Testis (tissue), 2 donors: ENCODE data around the gene PARP4.

Experiments
- POLR2A ChIP-seq: fragments of 450-650 bp; IDR thresholded peaks from one replicate; pipeline ENCODE4 v1.6.1; 2017; ENCODE audit warnings: antibody characterized with exemption, mild to moderate bottlenecking, moderate library complexity
- TF ChIP-seq, protein P1 (sequence below), 3 experiments: fragments of 450-650 bp in 2 of 3; fragments of 200-600 bp in 1 of 3; sonication (generic) in 1 of 3; IDR thresholded peaks; one replicate each; pipeline ENCODE4 v1.5.1; 2016 to 2019; ENCODE audit warnings: antibody characterized with exemption in 3 of 3, mild to moderate bottlenecking in 2 of 3, moderate library complexity in 1 of 3

GRCh38 chr13:24406524-24406923, 106.1 kb downstream of the PARP4 start:
- TF ChIP-seq, protein P1, sequence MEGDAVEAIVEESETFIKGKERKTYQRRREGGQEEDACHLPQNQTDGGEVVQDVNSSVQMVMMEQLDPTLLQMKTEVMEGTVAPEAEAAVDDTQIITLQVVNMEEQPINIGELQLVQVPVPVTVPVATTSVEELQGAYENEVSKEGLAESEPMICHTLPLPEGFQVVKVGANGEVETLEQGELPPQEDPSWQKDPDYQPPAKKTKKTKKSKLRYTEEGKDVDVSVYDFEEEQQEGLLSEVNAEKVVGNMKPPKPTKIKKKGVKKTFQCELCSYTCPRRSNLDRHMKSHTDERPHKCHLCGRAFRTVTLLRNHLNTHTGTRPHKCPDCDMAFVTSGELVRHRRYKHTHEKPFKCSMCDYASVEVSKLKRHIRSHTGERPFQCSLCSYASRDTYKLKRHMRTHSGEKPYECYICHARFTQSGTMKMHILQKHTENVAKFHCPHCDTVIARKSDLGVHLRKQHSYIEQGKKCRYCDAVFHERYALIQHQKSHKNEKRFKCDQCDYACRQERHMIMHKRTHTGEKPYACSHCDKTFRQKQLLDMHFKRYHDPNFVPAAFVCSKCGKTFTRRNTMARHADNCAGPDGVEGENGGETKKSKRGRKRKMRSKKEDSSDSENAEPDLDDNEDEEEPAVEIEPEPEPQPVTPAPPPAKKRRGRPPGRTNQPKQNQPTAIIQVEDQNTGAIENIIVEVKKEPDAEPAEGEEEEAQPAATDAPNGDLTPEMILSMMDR (IDR thresholded peaks at IDR 0.05) = no peak
- no peak for TF ChIP-seq POLR2A
